Activated naive CD4-positive, alpha-beta T cell (primary cell): ENCODE measurements around the gene ADCY1.

Experiments
- DNase-seq, 4 experiments: peaks; one replicate each; lab custom pipeline; 2025; lab: John Stamatoyannopoulos, UW

The ADCY1 gene

GRCh38 chr7:45624392-45624760, 50.2 kb downstream of the ADCY1 start:
- no peak for DNase-seq

- no peak for DNase-seq
Observed at GRCh38 chr7:45625067-45625466, 50.9 kb downstream of the ADCY1 start.

- DNase-seq = no peak
Observed at GRCh38 chr7:45625714-45626440, 51.7 kb downstream of the ADCY1 start.

- no peak for DNase-seq
Observed at GRCh38 chr7:45626441-45627430, 52.6 kb downstream of the ADCY1 start.

GRCh38 chr7:45627691-45628456, 53.7 kb downstream of the ADCY1 start:
- no peak for DNase-seq

- no peak for DNase-seq
Observed at GRCh38 chr7:45631569-45631968, 57.4 kb downstream of the ADCY1 start.

GRCh38 chr7:45636733-45637132, 62.6 kb downstream of the ADCY1 start:
- DNase-seq = no peak

- no peak for DNase-seq
Observed at GRCh38 chr7:45638916-45639315, 64.7 kb downstream of the ADCY1 start.

- DNase-seq = no peak
Observed at GRCh38 chr7:45642044-45642443, 67.9 kb downstream of the ADCY1 start.

GRCh38 chr7:45643630-45644029, 69.5 kb downstream of the ADCY1 start:
- no peak for DNase-seq

- no peak for DNase-seq
Observed at GRCh38 chr7:45644237-45644636, 70.1 kb downstream of the ADCY1 start.

- DNase-seq = no peak
Observed at GRCh38 chr7:45645141-45645969, 71.2 kb downstream of the ADCY1 start.

GRCh38 chr7:45646207-45646821, 72.1 kb downstream of the ADCY1 start:
- DNase-seq = no peak

- DNase-seq = no peak
Observed at GRCh38 chr7:45646996-45647825, 73.0 kb downstream of the ADCY1 start.

- no peak for DNase-seq
Observed at GRCh38 chr7:45647967-45648670, 74.0 kb downstream of the ADCY1 start.

GRCh38 chr7:45648671-45648995, 74.5 kb downstream of the ADCY1 start:
- no peak for DNase-seq

GRCh38 chr7:45649560-45650346, 75.6 kb downstream of the ADCY1 start:
- no peak for DNase-seq
